HG03139 (cell line): ENCODE results near the gene NFIB.

Experiments
- ATAC-seq: cut with Tn5 transposase; IDR thresholded peaks from one replicate; pipeline ENCODE4 v1.9.1; 2021; ENCODE audit not compliant: unreplicated experiment

The NFIB gene

GRCh38 chr9:14158916-14159315 is 155.0 kb downstream of the NFIB start:
- ATAC-seq: no peak

- ATAC-seq: no peak
Observed at GRCh38 chr9:14158136-14158813, 155.7 kb downstream of the NFIB start.

GRCh38 chr9:14157191-14157590 is 156.8 kb downstream of the NFIB start:
- ATAC-seq: no peak

- peak; percentile 96 for ATAC-seq
Observed at GRCh38 chr9:14156046-14156445, 157.9 kb downstream of the NFIB start.

DNA sequence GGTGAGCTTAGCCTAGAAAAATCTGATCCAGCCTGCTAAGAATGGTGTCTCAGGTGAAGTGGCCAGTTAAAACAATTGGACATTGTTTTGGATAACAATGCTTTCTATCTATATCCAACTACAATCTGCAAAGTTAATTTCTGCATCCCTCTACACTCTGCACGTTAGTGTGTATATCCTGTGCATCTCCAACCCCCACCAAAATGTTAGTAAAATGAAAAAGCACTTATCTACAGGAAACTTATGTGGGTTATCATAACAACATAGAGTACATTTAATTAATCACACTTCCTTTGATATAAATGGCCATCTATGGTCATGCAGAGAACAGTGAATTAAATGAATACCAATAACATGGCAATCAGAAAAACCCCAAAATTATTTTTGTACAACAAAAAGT is 158.7 kb downstream of the NFIB start:
- no peak for ATAC-seq

DNA sequence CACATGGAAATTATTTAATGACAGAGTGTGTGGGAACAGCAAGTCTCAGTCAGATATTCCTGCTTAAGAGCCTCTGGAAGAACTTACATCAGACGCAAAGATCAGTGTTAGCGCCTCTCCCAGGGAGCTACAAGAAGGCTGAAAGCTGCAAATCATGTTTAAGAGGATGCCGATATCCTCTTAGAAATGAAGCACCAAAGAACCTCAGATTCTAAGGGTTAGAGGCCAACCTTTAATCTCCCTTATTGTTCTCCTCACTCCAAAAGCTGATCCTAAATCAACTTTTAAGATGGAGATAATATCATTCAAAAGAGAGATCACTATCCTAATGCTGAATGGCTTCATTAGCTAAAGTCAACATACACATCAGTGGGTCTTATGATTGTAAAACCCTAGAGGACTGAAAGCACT is 160.6 kb downstream of the NFIB start:
- no peak for ATAC-seq

DNA sequence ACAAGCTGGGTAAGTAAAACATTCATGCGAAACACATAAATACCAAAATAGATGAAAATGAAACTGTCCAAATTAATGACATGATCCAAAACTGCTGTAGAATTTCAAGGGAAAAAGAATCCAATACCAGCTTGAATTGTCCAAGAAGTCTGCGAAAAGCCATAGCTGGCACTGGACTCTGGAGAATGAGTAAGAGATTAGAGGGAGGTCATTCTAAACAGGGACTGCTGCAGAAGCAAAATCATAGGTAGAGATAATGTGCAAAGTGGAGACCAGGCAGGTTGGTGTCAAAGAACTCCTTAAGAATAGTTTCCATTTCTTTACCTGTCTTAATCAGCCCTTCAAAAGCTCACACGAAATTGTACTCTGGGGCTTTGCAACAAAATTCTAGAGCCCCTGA is 162.5 kb downstream of the NFIB start:
- ATAC-seq: no peak

- ATAC-seq: no peak
Observed at GRCh38 chr9:14148501-14149103, 165.3 kb downstream of the NFIB start.

DNA sequence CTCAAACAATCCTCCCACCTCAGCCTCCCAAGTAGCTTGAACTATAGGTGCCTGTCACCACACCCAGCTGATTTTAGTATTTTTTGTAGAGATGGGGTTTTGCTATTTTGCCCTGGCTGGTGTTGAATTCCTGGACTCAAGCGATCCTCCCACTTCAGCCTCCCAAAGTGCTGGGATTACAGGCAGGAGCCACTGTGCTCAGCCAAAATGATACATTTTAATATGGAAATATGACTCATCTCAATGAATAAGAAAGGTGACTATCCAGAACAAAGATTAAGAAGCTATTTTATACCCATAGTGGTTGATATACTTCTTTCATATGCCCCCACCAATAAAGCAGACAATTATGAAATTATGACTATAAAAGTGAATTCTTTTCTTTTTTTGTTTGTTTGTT is 166.2 kb downstream of the NFIB start:
- ATAC-seq: no peak

- no peak for ATAC-seq
Observed at GRCh38 chr9:14146201-14146874, 167.6 kb downstream of the NFIB start.

- no peak for ATAC-seq
Observed at GRCh38 chr9:14144215-14144614, 169.7 kb downstream of the NFIB start.

DNA sequence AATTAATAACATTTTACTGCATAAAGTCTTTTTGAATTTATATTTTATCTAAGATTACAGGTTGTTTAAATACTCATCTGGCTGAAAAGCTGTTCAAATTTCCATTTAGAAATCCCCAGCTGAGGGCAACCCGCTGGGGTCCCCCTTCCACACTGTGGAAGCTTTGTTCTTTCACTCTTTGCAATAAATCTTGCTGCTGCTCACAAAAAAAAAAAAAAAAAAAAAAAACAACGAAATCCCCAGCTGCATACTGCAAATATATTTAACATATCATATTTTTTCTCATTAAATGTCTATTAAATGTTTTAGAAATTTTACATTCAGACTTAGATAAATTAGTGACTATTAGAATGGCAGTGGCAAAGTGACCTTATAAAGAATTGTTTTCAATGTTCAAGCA is 172.2 kb downstream of the NFIB start:
- ATAC-seq: no peak

DNA sequence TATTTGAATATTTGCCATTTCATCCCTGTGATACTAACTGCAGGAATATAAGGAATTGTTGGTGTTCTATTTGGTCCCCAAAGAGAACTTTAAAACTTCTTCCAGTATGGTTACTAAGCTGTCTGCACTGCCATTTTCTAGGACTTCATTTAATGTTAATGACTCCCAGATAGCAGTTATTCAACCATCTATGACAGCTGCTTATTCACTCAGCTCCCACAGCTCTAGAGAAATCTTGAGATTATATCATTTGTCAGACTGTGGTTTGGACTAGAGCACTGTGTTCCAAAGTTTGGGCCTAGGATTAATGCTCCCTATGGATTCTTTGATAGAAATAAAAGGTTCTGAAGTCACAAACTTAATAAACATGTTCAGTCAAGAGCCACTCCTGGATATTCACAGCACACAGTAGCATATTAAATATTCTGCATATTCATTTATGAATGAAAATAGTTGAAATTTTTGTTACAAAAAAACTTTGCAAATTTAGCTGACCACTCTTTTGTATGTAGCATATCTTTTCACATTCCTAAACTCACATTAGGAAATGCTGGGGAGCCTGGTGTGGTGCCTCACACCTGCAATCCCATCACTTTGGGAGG is 173.7 kb downstream of the NFIB start:
- ATAC-seq: no peak

DNA sequence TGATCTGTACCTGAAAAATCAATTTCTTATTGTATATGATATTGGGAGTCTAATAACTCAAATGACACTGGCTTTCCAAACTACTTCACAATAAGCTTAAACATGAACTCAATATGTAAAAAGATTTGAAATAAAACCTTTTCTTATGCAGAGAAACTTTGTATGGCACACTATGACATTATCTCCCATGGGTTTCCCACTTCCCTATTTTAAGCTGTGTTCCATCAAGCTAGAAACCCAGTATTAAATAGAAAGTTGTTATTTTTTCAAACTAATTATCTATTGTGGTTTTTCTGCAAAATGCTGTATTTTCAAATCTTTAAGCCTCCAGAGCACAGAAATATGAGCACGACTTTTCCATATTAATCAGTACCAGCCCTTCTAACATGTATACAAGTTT is 174.7 kb downstream of the NFIB start:
- no peak for ATAC-seq

GRCh38 chr9:14136646-14137370 is 177.1 kb downstream of the NFIB start:
- no peak for ATAC-seq

GRCh38 chr9:14136047-14136635 is 177.8 kb downstream of the NFIB start:
- no peak for ATAC-seq

- no peak for ATAC-seq
Observed at GRCh38 chr9:14135421-14135820, 178.5 kb downstream of the NFIB start.

DNA sequence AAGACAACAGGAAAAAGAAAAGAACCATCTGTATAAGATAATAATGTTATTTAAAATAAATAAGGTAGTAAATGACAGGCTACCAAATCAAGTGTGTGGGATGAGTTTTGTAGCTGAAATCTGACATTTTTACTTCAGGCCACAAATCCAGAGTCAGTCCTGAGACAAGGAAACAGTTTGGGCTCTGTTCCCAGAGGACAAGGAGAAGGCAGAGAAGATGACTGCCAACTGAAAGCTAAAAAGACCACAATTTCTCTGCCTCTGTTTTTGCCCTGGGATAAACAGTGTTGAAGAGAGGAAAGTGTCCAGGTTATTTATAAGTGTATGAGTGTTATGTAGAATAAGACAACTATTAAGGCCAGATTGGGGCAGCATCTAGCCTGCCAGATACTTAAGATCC is 180.5 kb downstream of the NFIB start:
- no peak for ATAC-seq

- ATAC-seq: no peak
Observed at GRCh38 chr9:14132775-14133174, 181.2 kb downstream of the NFIB start.

GRCh38 chr9:14131356-14132088 is 182.4 kb downstream of the NFIB start:
- no peak for ATAC-seq
